NCI-H524 treated with DMSO at 0.1 percent for 48 hours (cell line): ENCODE results near the gene UGT2B15.
"Not testable (repeated sequence)": the region's sequence is repeated elsewhere in the genome, so short reads cannot be mapped to it uniquely, and the experiment has no call there.

ENCODE experiments used
- DNase-seq: peaks from one replicate; lab custom pipeline; 2025; lab: John Stamatoyannopoulos, UW

The UGT2B15 gene

DNA sequence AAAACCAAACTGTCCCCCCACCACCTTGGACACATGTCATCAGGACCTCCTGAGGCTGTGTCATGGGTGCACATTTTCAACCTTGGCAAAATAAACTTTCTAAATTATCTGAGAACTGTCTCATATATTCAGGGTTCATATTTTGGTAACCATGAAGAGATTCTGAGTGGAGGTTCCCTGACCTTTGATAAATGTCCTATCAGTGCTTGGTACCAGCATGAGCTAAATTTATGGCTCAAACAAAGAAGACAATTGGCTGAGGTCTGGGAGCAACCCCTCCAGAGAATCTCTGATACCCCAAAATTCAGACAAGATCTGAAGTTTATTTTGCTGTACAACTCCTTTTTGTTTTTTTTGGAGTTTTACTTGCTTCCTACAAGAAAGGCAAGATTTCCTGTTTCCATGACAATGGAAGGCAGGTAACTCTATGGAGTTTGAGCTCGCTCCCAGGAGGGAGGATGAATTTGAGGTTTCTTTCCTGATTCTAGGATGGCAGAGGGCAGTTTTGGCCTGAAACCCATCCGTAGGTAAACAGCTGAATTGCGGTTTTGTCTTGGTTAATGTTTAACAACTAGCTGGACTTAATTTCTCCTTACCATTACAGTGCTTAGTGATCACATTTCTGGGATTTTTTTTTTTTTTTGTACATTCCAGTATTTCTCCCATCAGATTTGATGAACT is 14.5 kb downstream of the UGT2B15 start:
- no peak for DNase-seq

DNA sequence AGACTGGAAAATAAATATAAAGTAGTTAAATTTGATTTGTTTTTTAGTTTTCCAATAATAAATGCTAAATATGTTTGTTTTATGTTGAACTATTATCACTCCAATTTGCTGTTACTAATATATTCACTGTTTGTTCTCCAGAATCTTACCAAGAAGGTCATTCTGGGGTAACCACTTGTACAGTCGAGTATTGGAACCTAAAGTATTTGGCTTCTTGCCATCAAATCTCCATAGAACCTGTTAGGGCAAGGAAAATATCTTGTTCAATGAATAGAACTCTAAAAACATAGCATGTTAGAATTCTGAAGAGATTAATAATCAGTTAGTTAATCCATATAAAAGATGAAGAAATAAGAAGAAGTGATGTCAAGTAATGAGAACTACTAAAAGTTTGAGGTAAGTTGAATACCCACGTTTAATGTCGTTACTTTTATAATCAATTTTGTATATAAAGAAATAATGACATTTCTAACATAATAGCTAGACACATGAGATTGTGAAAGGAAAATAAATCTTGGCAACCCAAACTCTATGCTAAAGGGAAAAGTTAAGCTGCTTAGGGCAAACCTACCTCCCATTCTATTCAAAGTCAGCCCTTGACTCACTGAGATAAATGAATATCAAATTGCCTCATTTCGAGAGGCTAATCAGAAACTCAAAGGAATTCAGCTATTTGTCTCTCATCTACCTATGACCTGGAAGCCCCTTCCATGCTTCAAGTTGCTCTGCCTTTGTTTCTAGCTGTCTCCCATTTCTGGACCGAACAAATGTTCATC is 15.3 kb downstream of the UGT2B15 start:
- DNase-seq = no peak

DNA sequence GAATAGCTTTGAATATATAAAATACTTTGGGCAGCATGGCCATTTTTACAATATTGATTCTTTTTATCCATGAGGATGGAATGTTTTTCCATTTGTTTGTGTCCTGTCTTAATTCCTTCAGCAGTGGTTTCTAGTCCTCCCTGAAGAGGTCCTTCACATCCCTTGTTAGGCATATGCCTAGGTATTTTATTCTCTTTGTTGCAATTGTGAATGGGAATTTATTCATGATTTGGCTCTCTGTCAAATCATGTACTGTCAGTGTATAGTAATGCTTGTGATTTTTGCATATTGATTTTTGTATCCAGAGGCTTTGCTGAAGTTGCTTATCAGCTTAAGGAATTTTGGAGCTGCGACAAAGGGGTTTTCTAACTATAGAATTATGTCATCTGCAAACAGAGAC is 18.5 kb downstream of the UGT2B15 start:
- DNase-seq = no peak

DNA sequence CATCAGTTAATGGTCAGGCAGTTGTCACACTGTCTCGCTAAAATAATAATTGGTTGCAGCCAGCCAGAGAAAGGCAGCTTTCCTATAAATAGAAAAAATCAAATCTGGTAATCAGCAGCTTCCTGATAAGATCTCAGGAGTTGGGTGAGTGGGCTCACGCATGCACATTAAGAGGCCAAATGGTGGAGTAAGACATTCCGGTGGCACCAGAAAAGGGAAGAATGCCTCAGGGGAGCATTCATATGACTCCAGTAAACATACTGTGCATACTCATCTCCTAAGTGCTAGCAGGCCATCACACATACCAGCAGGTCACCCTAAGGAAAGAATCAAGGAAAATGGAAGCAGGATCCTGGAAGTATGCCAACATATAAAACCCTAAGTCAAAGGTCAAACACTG is 40.1 kb downstream of the UGT2B15 start:
- no peak for DNase-seq

DNA sequence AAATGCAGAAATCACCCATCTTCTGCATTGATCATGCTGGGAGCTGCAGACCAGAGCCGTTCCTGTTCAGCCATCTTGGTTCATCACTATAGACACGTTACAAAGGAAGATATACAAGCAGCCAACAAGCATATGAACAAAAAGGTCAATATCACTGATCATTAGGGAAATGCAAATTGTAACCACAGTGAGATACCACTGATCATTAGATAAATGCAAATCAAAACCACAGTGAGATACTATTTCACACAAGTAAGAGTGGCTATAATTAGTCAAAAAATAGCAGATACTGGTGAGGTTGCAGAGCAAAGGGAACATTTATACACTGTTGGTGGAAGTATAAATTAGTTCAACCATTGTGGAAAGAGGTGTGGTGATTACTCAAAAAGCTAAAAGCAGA is 47.7 kb downstream of the UGT2B15 start:
- DNase-seq = not testable (repeated sequence)

DNA sequence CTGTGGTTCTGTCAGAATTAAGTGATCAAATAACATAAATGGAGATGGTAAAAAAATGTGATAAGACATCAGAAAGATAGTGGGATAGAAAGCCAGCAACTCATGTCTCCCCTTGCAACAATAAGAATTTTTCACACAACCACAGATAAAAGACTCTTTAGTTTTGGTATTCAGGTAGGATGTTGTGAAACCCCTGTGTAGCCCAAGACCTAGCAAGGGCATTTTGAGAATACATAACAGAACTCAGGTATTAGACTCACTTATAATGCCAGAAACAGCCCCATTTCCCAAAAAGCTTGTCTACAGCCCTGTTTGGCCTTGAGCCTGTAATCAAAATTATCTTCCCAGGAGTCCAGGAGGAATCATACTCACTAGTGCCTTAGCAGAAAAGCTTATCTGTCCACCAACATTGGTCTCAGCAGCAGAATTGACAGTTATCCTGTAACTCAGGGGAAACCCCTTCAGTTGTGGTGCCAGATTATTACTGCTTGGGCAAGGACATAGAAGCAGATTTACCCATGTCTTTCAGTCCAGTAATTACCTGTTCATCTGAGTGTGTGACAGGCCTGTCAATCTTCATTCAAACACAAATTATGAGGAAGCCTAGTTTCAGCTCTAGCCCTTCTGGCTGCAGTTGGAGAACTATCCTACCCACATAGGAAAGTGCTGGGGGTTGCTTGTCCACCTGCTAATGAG is 53.3 kb downstream of the UGT2B15 start:
- DNase-seq = no peak

DNA sequence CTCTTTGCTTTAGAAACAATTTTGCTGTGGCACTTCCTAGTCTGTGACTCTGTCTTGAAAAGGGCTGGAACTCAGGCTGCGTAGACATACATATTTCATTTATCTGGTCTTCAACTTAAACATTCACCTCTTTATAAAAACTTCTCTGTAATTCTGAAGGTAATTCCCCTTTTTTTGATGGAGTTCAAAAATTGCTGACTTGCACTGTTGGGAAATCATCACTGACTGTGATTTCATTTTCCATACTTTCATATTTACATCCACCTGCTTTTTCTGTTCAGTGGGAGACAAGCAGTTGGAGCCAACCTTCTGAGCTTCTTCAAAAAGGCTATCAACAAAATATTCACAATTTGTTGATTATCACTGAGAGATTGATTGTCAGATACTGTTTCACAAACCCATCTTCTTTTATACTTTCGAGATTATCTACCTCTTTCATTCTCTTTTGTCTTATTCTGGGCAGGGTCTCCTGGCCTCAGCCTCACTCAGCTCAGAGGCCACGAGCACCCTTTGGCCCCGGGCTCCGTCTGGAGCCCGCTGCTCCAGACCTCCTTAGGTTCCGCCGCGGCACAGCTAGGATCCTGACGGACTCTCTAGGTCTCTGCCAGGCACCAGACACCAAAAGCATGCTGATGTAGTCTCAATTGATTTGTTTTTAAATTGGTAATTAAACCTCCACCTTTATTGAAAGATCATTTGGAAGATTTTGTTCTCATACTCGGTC is 54.6 kb downstream of the UGT2B15 start:
- DNase-seq = no peak

DNA sequence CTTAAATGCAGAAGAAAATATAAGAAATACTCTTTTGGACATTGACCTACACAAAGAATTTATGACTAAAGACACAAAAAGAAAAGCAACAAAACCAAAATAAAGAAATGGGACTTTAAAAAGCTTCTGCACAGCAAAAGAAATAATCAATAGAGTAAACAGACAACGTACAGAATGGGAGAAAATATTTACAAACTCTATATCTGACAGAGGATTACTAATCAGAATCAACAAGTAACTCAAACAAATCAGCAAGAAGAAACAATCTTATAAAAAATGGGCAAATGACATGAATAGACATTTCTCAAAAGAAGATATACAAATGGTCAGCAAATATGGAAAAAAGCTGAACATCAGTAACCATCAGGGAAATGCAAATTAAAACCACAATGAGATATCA is 56.7 kb downstream of the UGT2B15 start:
- no peak for DNase-seq

DNA sequence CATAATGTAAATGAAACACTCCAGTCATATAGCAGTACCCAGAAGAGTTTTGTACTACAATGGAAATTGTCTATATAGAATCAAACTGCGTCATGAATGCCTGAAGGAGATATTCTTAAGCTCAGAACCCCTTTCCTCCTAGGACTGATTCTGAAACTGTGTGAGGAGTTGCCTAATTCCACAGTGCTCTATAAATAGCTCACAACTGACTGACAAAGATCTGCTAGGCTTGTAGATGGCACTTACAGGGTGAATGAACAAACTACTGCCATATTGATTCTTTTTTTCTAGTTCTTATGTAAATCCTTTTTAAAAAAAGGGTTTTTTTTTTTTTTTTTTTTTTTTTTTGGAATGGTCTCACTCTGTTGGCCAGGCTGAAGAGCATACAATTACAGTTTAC is 64.2 kb downstream of the UGT2B15 start:
- DNase-seq = no peak

DNA sequence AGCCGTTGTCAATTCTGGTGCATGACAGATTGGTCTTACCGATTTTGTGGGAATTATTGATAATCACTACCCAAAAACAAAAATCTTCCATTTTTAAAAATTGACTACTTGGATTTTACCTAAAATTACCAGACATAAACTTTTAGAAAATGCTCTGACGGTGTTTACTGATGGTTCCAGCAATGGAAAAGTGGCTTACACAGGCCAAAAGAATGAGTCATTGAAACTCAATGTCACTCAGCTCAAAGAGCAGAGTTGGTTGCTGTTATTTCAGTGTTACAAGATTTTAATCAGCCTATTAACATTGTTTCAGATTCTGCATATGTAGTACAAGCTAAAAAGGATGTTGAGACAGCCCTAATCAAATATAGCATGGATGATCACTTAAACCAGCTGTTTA is 71.3 kb downstream of the UGT2B15 start:
- DNase-seq = no peak

DNA sequence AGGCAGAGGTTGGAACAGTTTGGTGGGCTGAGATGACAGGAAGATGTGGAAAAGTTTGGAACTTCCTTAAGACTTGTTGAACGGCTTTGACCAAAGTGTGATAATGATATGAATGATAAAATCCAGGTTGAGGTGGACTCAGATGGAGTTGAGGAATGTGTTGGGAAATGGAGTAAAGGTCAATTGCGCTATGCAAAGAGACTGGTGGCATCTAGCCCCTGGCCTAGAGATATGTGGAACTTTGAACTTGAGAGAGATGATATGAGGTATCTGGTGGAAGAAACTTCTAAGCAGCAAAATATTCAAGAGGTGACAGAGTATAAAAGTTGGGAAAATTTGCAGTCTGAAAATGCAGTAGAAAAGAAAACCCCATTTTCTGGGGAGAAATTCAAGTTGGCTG is 73.0 kb downstream of the UGT2B15 start:
- no peak for DNase-seq
